HepG2 (cell line): ENCODE data around the gene PHRF1. TPM values are rescaled to one million over a fixed set of nuclear protein-coding genes. Genes with fewer than 3 reads are reported as not detected.

Experiments used
- ATAC-seq: fragments of 200-7000 bp; cut with Tn5 transposase; 3 replicates; pipeline ENCODE4 v1.9.1; 2020; ENCODE audit warnings: mild to moderate bottlenecking, moderate library complexity
- BruUV-seq: library from RNA; stranded (reverse); fragments of 400-500 nt; replicated peaks from 2 replicates; lab custom pipeline; 2021; lab: Mats Ljungman, UMichigan
- CTCF ChIA-PET: fragments of 300-600 bp; formaldehyde crosslinking; extraction: SDS; loops from one replicate; lab custom pipeline; 2021; ENCODE audit warnings: low total read pairs, inconsistent platforms, low intra/inter-chr PET ratio; lab: Yijun Ruan, JAX
- POLR2A ChIA-PET: fragments of 350-600 bp; sonication (Branson Sonifier 250); formaldehyde crosslinking; loops from one replicate; lab custom pipeline; 2020; ENCODE audit warnings: antibody characterized with exemption, inconsistent platforms; lab: Yijun Ruan, JAX
- DNase-seq: peaks from one replicate; pipeline ENCODE4 v3.0.0-alpha.2; 2015; ENCODE audit warnings: low spot score
- FAIRE-seq: peaks from 3 replicates; lab custom pipeline; 2011; peaks lifted over from hg19 to GRCh38; lab: Jason Lieb, UNC
- H2AFZ ChIP-seq: one replicate; pipeline ENCODE4 v1.6.1; 2011; ENCODE audit warnings: low read length, inconsistent platforms
- H3K27ac ChIP-seq: fragments of 300-600 bp; 3 replicates; pipeline ENCODE4 v1.8.0; 2011; ENCODE audit warnings: mixed run types, mild to moderate bottlenecking, mixed read lengths, low read length, inconsistent platforms; ENCODE audit not compliant: insufficient read depth; ENCODE audit errors: extremely low read length
- H3K27me3 ChIP-seq, 2 experiments: fragments of 200-600 bp in 1 of 2; 2 replicates in 1 of 2; 3 replicates in 1 of 2; pipeline versions ENCODE4 v1.6.0 to v1.8.0; 2011; ENCODE audit warnings: low read length in 2 of 2, mild to moderate bottlenecking in 2 of 2, moderate library complexity in 2 of 2, inconsistent platforms in 1 of 2; ENCODE audit not compliant: insufficient read depth in 2 of 2, control insufficient read depth in 1 of 2
- H3K36me3 ChIP-seq, 2 experiments: fragments of 200-600 bp in 1 of 2; replicated peaks in 1 of 2; 2 replicates in 1 of 2; 3 replicates in 1 of 2; pipeline versions ENCODE4 v1.5.1 to v1.8.0; 2011; ENCODE audit warnings: low read length in 2 of 2, inconsistent platforms in 1 of 2; ENCODE audit not compliant: insufficient read depth in 2 of 2, control insufficient read depth in 1 of 2
- H3K4me1 ChIP-seq: 2 replicates; pipeline ENCODE4 v1.5.1; 2012; ENCODE audit warnings: low read length, inconsistent platforms; ENCODE audit not compliant: insufficient read depth
- H3K4me2 ChIP-seq: 2 replicates; pipeline ENCODE4 v1.6.0; 2011; ENCODE audit warnings: low read depth, low read length, inconsistent platforms
- H3K4me3 ChIP-seq, 3 experiments: fragments of 200-600 bp in 1 of 3; sonication (generic), shearing (Covaris generic) in 1 of 3; replicated peaks in 1 of 3; 2 replicates each; pipeline ENCODE4 v1.5.1; 2011 to 2016; ENCODE audit warnings: low read length in 3 of 3, inconsistent platforms in 2 of 3, low read depth in 2 of 3, mild to moderate bottlenecking in 2 of 3, control low read depth in 1 of 3, mixed read lengths in 1 of 3; ENCODE audit not compliant: insufficient read depth in 1 of 3
- H3K79me2 ChIP-seq: one replicate; pipeline ENCODE4 v1.6.1; 2011; ENCODE audit warnings: low read length, inconsistent platforms; ENCODE audit not compliant: insufficient read depth
- H3K9ac ChIP-seq: 2 replicates; pipeline ENCODE4 v1.6.0; 2011; ENCODE audit warnings: mild to moderate bottlenecking, low read depth, low read length, inconsistent platforms; ENCODE audit not compliant: insufficient read depth
- H3K9me3 ChIP-seq: 2 replicates; pipeline ENCODE4 v1.5.1; 2012; ENCODE audit warnings: mild to moderate bottlenecking, low read length
- H4K20me1 ChIP-seq: 2 replicates; pipeline ENCODE4 v1.6.0; 2011; ENCODE audit warnings: inconsistent platforms, mild to moderate bottlenecking, low read length, moderate library complexity; ENCODE audit not compliant: insufficient read depth
- AGO2 ChIP-seq: fragments of 200-400 bp; formaldehyde crosslinking; optimal IDR thresholded peaks from 2 replicates; pipeline ENCODE3; 2017; ENCODE audit warnings: mild to moderate bottlenecking, low read depth, low read length, moderate library complexity
- GTF2F1 ChIP-seq: fragments of 150-350 bp; IDR thresholded peaks from 2 replicates; pipeline ENCODE4 v1.6.1; 2014; ENCODE audit warnings: low read length
- SKI ChIP-seq: fragments of 450-650 bp; IDR thresholded peaks from one replicate; pipeline ENCODE4 v1.6.1; 2018; ENCODE audit warnings: mild to moderate bottlenecking; ENCODE audit not compliant: partially characterized antibody
- SMARCC2 ChIP-seq: fragments of 450-650 bp; IDR thresholded peaks from 2 replicates; pipeline ENCODE4 v1.6.1; 2017; ENCODE audit warnings: antibody characterized with exemption, mild to moderate bottlenecking
- U2AF1 ChIP-seq: fragments of 200-400 bp; formaldehyde crosslinking; optimal IDR thresholded peaks from 2 replicates; pipeline ENCODE3; 2017; ENCODE audit warnings: mild to moderate bottlenecking, low read depth, low read length
- ZBTB44 ChIP-seq: sonication (generic); formaldehyde crosslinking; IDR thresholded peaks from 2 replicates; pipeline ENCODE4 v1.4.0; 2020; ENCODE audit warnings: missing genetic modification reagents
- ZNF256 ChIP-seq: sonication (generic); formaldehyde crosslinking; conservative IDR thresholded peaks from 2 replicates; pipeline ENCODE4 v1.4.0; 2020; ENCODE audit warnings: missing genetic modification reagents
- ZNF484 ChIP-seq: sonication (generic); formaldehyde crosslinking; IDR thresholded peaks from 2 replicates; pipeline ENCODE4 v1.5.1; 2020; ENCODE audit warnings: mild to moderate bottlenecking, low read depth, missing genetic modification reagents, borderline replicate concordance
- ZNF749 ChIP-seq: sonication (generic); formaldehyde crosslinking; IDR thresholded peaks from 2 replicates; pipeline ENCODE4 v1.8.0; 2022; ENCODE audit warnings: mild to moderate bottlenecking, missing genetic modification reagents, moderate library complexity, borderline replicate concordance
- WGBS: methylation state at CpG from one replicate; pipeline ENCODE4 v1.1.6; 2017; ENCODE audit warnings: low lambda C conversion rate; 5-methylcytosine and 5-hydroxymethylcytosine counted together
- in situ Hi-C: cut with HindIII; loops from 2 replicates; pipeline ENCODE4 v1.10.0; 2017; ENCODE audit warnings: low pct_unique_long_range_greater_than_20kb; ENCODE audit not compliant: extremely low pct_ligation_motif_present
- intact Hi-C: fragments of 100-400 bp; cut with micrococcal nuclease; formaldehyde crosslinking; loops from one replicate; pipeline ENCODE4 v1.10.0; 2022; ENCODE audit not compliant: unreplicated experiment
- polyA plus RNA-seq, 8 experiments: library from polyadenylated mRNA; depleted of rRNA in 3 of 8; stranded (reverse) in 7 of 8; unstranded in 1 of 8; fragments of >200 nt; fragmentation: Illumina TruSeq in 4 of 8; extraction: Trizol in 4 of 8; gene quantifications; 2 replicates each; pipeline versions ENCODE4 v1.2.1 to v1.2.3, GENCODE V29; 2011 to 2016; ENCODE audit warnings: low read depth in 4 of 8, missing spikeins in 1 of 8, mixed read lengths in 1 of 8; ENCODE audit not compliant: insufficient read depth in 1 of 8
- total RNA-seq, 5 experiments: library from RNA; depleted of rRNA; stranded (reverse); fragments of >200 nt; fragmentation: Illumina TruSeq; extraction: Trizol; gene quantifications; 2 replicates each; pipeline ENCODE4 v1.2.3, GENCODE V29; 2016; ENCODE audit warnings: low read depth in 1 of 5

Gene PHRF1
- total and polyA plus RNA-seq, 2 of the 13 experiments (the other 11 are each of a cell fraction or from before 2014, with no cell fraction given), result 8.2 to 16.7 TPM

- intact Hi-C loops (no loop called here), in situ Hi-C loops (no loop called here)
- no peak for ATAC-seq
- H3K36me3 ChIP-seq, result peaks cover 4 to 15% of the 10 kb centered on the region in 2 experiments; a peak in 3 of 5 replicates
- H3K4me3 ChIP-seq, result no peak overlapping the region
- no peak overlapping the region for H2AFZ ChIP-seq
- POLR2A ChIA-PET, result interaction anchor here (1.5 kb wide), 1 partner anchor 13 kb away, joined by 4 read pairs; no protein-coding TSS in a partner anchor
- no peak overlapping the region for H3K4me2 ChIP-seq
- 0 out of 2 replicates have a peak, but pooled peaks cover 5% of the 10 kb centered on the region for H4K20me1 ChIP-seq
- 98% methylated on average over 15 of the region's 19 CpGs for WGBS
- H3K27ac ChIP-seq, result peak overlapping the region; percentile 52
- FAIRE-seq, result no peak
- CTCF ChIA-PET, result no interaction called here
- H3K27me3 ChIP-seq, result no peaks in the 10 kb centered on the region
- no TSS peak for BruUV-seq
- no peak overlapping the region for H3K9ac ChIP-seq
- TF ChIP-seq SMARCC2 (no peak), ZBTB44 (CRISPR knock-in tag) (no peak), ZNF256 (CRISPR knock-in tag) (no peak), ZNF749 (CRISPR knock-in tag) (no peak), SKI (no peak), GTF2F1 (no peak), AGO2 (no peak), U2AF1 (no peak), ZNF484 (CRISPR knock-in tag) (no peak)
- no peak for DNase-seq
- no peaks in the 10 kb centered on the region for H3K79me2 ChIP-seq
- peaks cover 3% of the 10 kb centered on the region; the same call in 1 of the 2 replicates for H3K4me1 ChIP-seq
- no peaks in the 10 kb centered on the region for H3K9me3 ChIP-seq
Observed at GRCh38 chr11:641806-642370, 65.6 kb downstream of the PHRF1 start.
